Fibroblast of the conjunctiva (primary cell): ENCODE measurements around the gene DPYSL4.

ENCODE experiments used
- DNase-seq: peaks from one replicate; pipeline ENCODE4 v3.0.0-alpha.2; 2010; ENCODE audit warnings: low read depth

DPYSL4 gene

GRCh38 chr10:132163826-132164515 lies 22.8 kb upstream of the DPYSL4 start:
- no peak for DNase-seq

- no peak for DNase-seq
Observed at GRCh38 chr10:132164761-132165278, 21.9 kb upstream of the DPYSL4 start.

GRCh38 chr10:132165416-132165980 lies 21.2 kb upstream of the DPYSL4 start:
- DNase-seq: no peak

- DNase-seq: no peak
Observed at GRCh38 chr10:132166216-132166950, 20.4 kb upstream of the DPYSL4 start.

GRCh38 chr10:132167041-132167674 lies 19.6 kb upstream of the DPYSL4 start:
- DNase-seq: no peak

- DNase-seq: no peak
Observed at GRCh38 chr10:132167976-132168375, 18.8 kb upstream of the DPYSL4 start.

GRCh38 chr10:132168571-132169030 lies 18.1 kb upstream of the DPYSL4 start:
- no peak for DNase-seq

GRCh38 chr10:132169031-132169765 lies 17.6 kb upstream of the DPYSL4 start:
- DNase-seq: no peak

GRCh38 chr10:132169766-132170560 lies 16.8 kb upstream of the DPYSL4 start:
- DNase-seq: no peak

GRCh38 chr10:132170561-132171361 lies 16.0 kb upstream of the DPYSL4 start:
- DNase-seq: no peak

GRCh38 chr10:132172091-132173066 lies 14.4 kb upstream of the DPYSL4 start:
- DNase-seq: no peak

- no peak for DNase-seq
Observed at GRCh38 chr10:132173185-132173584, 13.6 kb upstream of the DPYSL4 start.

GRCh38 chr10:132174237-132174636 lies 12.5 kb upstream of the DPYSL4 start:
- DNase-seq: no peak

GRCh38 chr10:132175408-132175807 lies 11.3 kb upstream of the DPYSL4 start:
- no peak for DNase-seq

GRCh38 chr10:132175907-132176581 lies 10.7 kb upstream of the DPYSL4 start:
- DNase-seq: no peak

- no peak for DNase-seq
Observed at GRCh38 chr10:132176623-132177500, 9.9 kb upstream of the DPYSL4 start.

GRCh38 chr10:132178046-132178445 lies 8.7 kb upstream of the DPYSL4 start:
- no peak for DNase-seq
